ENCODE results near the gene TCEAL9. TPM values are rescaled to one million over a fixed set of nuclear protein-coding genes. Genes with fewer than 3 reads are reported as not detected.

TCEAL9 gene, protein sequence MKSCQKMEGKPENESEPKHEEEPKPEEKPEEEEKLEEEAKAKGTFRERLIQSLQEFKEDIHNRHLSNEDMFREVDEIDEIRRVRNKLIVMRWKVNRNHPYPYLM
- 83.5 to 95.6 TPM (median 87.0 TPM) in 3 replicates for total RNA-seq
- long read RNA-seq, transcript TCEAL9-201 (2 exons, 699 nt), result minor isoform, 23 of 144 reads
- long read RNA-seq, transcript TCEAL9-202 (3 exons, 1,033 nt), result major isoform, 120 of 144 reads
- long read RNA-seq, partial matches to known transcripts, result 1 of 144 reads
- long read RNA-seq, other reads (novel, unspliced or antisense), result 0 of 144 reads

DNA sequence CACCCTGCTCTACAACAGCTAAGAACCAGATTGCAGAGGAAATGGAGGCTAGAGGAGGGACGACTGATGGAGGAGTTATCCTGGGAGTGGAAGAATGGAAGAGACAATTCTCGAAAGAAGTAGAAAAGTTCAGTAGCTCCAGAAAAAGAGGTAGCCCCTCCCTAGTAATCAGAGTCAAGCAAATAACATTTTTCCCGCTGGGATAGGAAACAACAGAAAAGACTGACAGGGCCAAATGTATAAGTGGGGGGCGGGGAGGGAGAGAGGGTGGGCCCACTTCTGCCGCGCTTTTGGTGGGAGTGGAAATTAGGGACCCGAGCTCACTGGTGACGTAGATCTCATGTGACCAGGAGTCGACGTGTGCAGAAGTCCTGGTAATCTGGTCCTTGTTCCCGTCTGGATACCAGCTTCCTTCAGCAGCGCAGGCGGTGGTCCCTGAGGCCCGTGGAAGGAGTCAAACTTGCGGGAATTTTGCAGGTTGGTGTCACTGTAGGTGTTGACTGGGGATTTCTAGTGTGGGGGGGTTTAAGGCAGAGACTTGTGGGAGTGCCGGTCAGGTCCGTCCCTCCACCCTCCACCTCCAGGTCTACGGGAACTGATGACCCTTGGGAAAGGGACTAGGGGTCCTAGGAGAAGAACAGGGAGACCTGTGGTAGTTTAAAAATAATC, at the start of gene TCEAL9:
TCEAL9 (plus strand) TSS at position 377 of the 669 bp plus-strand sequence. CDS start 1,179 bp downstream, outside the sequence.
- Mint-ChIP-seq H3K27ac (ENCODE audit: unreplicated experiment) (peak within 1 kb of the TSS; percentile 99), H3K9me3 (ENCODE audit: low read depth) (peaks cover 8% of the 10 kb centered on the region), H3K27me3 (ENCODE audit: low read depth) (no peaks in the 10 kb centered on the region), H3K36me3 (ENCODE audit: low read depth) (peaks cover 8% of the 10 kb centered on the region), H3K4me1 (ENCODE audit: low read depth) (peaks cover 16% of the 10 kb centered on the region), H3K4me3 (ENCODE audit: unreplicated experiment) (peak within 1 kb of the TSS; percentile 94)
- no peak for DNase-seq (ENCODE audit: low spot score)
- TF ChIP-seq, protein P1, sequence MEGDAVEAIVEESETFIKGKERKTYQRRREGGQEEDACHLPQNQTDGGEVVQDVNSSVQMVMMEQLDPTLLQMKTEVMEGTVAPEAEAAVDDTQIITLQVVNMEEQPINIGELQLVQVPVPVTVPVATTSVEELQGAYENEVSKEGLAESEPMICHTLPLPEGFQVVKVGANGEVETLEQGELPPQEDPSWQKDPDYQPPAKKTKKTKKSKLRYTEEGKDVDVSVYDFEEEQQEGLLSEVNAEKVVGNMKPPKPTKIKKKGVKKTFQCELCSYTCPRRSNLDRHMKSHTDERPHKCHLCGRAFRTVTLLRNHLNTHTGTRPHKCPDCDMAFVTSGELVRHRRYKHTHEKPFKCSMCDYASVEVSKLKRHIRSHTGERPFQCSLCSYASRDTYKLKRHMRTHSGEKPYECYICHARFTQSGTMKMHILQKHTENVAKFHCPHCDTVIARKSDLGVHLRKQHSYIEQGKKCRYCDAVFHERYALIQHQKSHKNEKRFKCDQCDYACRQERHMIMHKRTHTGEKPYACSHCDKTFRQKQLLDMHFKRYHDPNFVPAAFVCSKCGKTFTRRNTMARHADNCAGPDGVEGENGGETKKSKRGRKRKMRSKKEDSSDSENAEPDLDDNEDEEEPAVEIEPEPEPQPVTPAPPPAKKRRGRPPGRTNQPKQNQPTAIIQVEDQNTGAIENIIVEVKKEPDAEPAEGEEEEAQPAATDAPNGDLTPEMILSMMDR (IDR thresholded peaks at IDR 0.05), result no peak

DNA sequence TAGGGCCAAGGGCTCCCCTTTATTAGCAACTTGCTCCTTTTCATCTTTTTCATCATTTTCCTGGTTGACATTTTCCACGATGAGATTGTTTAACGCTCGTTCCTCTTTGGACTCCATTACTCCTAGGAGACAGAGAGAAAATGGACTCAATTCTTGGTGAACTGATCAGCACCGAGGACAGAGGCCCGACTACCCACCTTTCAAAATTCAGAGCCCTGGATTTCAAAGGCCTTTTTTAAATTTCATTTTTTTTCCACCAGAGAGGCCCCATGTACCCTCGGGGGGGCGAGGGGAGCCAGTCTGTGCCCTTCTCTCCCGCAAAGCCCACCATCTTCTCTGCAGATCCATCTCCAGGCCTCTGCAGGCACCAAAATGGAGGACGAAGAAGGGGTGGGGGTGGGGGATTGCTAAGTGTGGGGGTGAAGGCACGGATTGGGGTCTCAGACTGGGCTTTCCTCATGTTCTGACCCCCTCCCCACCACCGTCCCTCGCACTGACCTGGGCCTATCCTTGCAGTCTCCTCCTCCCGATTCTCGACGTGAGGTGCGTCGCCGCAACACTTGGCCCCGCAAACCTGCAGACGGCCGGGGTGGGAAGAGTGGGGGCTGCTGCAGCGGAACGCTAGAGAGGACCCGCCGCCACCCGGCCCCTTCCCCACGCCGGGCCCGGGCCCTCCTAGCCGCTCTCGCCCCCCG, 46.3 kb upstream of the TCEAL9 start:
- Mint-ChIP-seq H3K4me1 (ENCODE audit: low read depth) (peaks cover 4% of the 10 kb centered on the region), H3K9me3 (ENCODE audit: low read depth) (peaks cover 3% of the 10 kb centered on the region), H3K27me3 (ENCODE audit: low read depth) (no peaks in the 10 kb centered on the region), H3K4me3 (ENCODE audit: unreplicated experiment) (peak overlapping the region; percentile 19), H3K27ac (ENCODE audit: unreplicated experiment) (no peak overlapping the region), H3K36me3 (ENCODE audit: low read depth) (no peaks in the 10 kb centered on the region)
- TF ChIP-seq, protein P1 (IDR thresholded peaks at IDR 0.05), result no peak
- no peak for DNase-seq (ENCODE audit: low spot score)

DNA sequence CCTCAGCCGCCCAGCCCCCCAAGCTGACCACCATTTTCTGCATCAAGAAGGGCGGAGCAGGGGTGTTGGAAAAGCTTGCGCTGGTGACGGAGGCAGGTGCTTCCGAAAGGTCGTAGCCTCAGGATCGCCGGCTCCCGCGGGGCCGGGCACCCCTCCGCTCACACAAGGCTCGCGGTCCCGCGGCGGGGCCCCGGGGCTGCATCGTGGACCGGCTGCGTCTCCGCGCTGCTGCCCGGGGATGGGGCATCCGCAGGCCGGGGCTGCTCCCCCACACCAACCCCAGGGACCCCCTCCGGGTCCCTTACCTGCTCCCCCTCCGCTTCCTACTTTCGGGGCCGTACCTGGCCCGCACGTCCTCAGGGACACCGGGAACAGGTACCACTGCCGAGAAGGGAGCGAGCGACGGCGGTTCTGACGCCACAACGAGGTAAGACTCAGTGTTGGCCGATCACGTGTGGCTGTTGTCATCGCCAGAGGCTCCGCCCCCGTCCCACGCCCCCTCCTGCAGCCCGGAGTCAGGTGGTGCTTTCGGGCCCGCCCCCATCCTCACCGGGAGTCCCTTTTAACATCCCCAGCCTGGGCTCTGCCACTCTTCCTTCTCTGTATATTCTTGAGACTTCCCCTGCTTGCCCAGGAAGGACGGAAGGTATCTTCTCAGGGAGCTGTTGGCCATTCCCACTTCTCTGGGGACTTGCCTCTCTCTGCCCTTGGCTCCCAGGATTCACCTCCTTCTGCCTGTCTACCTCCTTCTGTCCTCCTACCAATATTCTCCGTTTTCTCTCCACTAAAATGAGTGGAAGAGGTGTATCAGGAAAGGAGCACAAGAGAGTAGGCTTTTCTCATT, 45.5 kb upstream of the TCEAL9 start, which contains the start of gene BEX2:
BEX2 (minus strand) TSS at position 436 of the 844 bp plus-strand sequence. CDS start 1,014 bp downstream, outside the sequence.
- TF ChIP-seq, protein P1 (IDR thresholded peaks at IDR 0.05), result no peak
- Mint-ChIP-seq H3K9me3 (ENCODE audit: low read depth) (peaks cover 3% of the 10 kb centered on the region), H3K4me1 (ENCODE audit: low read depth) (peaks cover 4% of the 10 kb centered on the region), H3K27ac (ENCODE audit: unreplicated experiment) (no peak within 1 kb of the TSS), H3K36me3 (ENCODE audit: low read depth) (no peaks in the 10 kb centered on the region), H3K27me3 (ENCODE audit: low read depth) (no peaks in the 10 kb centered on the region), H3K4me3 (ENCODE audit: unreplicated experiment) (peak within 1 kb of the TSS; percentile 68)
- DNase-seq (ENCODE audit: low spot score), result peak; percentile 90

DNA sequence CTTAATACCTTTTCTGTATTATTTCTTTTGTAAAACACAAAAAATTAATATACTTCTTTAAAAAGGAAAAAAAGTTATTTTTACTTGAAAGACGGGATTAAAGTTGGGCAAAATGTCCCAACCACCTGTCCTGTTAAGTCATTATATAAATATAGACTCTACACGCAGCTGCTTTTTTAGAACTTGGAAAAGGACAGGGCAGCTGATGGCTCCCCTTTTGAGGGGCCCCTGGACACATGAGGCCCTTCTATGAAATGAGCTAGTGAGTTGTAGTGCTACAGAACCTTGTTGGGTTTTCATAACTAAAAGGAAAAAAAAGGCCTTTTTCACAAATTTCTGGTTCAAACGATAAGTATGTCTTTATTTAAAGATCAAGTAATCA, 44.9 kb upstream of the TCEAL9 start:
- Mint-ChIP-seq H3K27ac (ENCODE audit: unreplicated experiment) (no peak overlapping the region), H3K27me3 (ENCODE audit: low read depth) (no peaks in the 10 kb centered on the region), H3K4me1 (ENCODE audit: low read depth) (peaks cover 4% of the 10 kb centered on the region), H3K9me3 (ENCODE audit: low read depth) (no peaks in the 10 kb centered on the region), H3K4me3 (ENCODE audit: unreplicated experiment) (peak overlapping the region; percentile 68), H3K36me3 (ENCODE audit: low read depth) (no peaks in the 10 kb centered on the region)
- DNase-seq (ENCODE audit: low spot score), result no peak
- TF ChIP-seq, protein P1 (IDR thresholded peaks at IDR 0.05), result no peak

Data from chondrocyte (in vitro differentiated cells).